ENCODE results near the gene ERFL. TPM values are rescaled to one million over a fixed set of nuclear protein-coding genes. Genes with fewer than 3 reads are reported as not detected.

Gene ERFL
- total RNA-seq, 1 experiment from 2014 or later: 0.79 TPM

DNA sequence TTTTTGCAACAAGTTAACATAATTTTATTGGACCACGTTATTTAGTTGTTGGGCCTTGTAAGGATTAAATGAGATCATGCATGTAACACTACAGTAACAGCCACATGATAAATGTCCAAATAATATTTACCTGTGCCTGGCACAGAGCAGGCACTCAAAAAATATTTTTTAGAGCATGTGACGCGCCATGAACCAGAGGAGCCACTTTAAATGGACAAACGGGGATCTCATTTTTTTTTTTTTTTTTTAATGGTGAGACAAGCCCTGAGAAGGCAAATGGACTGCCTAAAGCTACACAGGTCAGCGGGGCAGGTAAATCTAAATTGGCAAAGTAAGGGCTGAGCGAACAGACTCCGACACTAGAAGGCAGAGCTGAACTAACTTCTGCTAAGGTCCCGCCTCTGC is 69.0 kb downstream of the ERFL start:
- TSS peak; percentile 94 for BruUV-seq (replicated peaks)
- intact Hi-C loops (cut with micrococcal nuclease): no loop called here
- CTCF ChIA-PET: interaction anchor here (0.7 to 2.1 kb wide), 6 partner anchors 11 to 106 kb away, joined by 3 to 11 read pairs (median 4); no protein-coding TSS in a partner anchor
- Histone ChIP-seq H3K9ac (ENCODE audit: low read length) (peak overlapping the region; percentile 96), H3K4me1 (ENCODE audit: control insufficient read depth in 1 of 2, insufficient read depth in 2 of 2, low read length in 2 of 2) (peaks cover 26 to 41% of the 10 kb centered on the region in 2 experiments), H3K27ac (ENCODE audit: low read depth, low read length) (peak overlapping the region; percentile 99), H3K27me3 (ENCODE audit: insufficient read depth, low read length) (peaks cover 5% of the 10 kb centered on the region; the same call in 1 of the 2 replicates), H3K79me2 (ENCODE audit: insufficient read depth, low read length) (peaks cover 42% of the 10 kb centered on the region), H3K9me2 (ENCODE audit: insufficient read depth) (no peaks in the 10 kb centered on the region), H3K36me3 (ENCODE audit: control insufficient read depth in 1 of 2, insufficient read depth in 2 of 2, low read length in 2 of 2) (peaks cover 34 to 39% of the 10 kb centered on the region in 2 experiments), H3K4me2 (ENCODE audit: low read length) (peak overlapping the region; percentile 88), H2AFZ (ENCODE audit: low read depth, low read length, poor library complexity, severe bottlenecking) (peak overlapping the region; percentile 72), H4K20me1 (ENCODE audit: insufficient read depth) (peaks cover 18% of the 10 kb centered on the region; the same call in 1 of the 2 replicates), H3K9me3 (ENCODE audit: control insufficient read depth in 1 of 2, insufficient read depth in 1 of 2, low read depth in 1 of 2, low read length in 2 of 2) (no peaks in the 10 kb centered on the region), H3K4me3 (replicated peaks in 1 of 2; ENCODE audit: low read depth in 1 of 2, low read length in 2 of 2) (peak overlapping the region; percentile 73 to 100)
- POLR2A ChIA-PET: interaction anchor here (1.0 to 3.2 kb wide), 11 partner anchors 9 to 217 kb away, joined by 3 to 36 read pairs (median 6); partner anchors contain the start of genes RABAC1 and ZNF574
- ATAC-seq (peak; percentile 1; the same call in 1 of the 2 replicates), DNase-seq (ENCODE audit: low read depth, low spot score) (no peak)
- RAD21 ChIA-PET (ENCODE audit: low non-redundant PET in 1 of 2, low total read pairs in 2 of 2, uncharacterized antibody in 2 of 2, unreplicated experiment in 2 of 2): interaction anchor here in 1 of 2 experiments (1.5 kb wide), 1 partner anchor 100 kb away, joined by 3 read pairs; the partner anchor contains the start of gene RABAC1
- TF ChIP-seq, protein P1, sequence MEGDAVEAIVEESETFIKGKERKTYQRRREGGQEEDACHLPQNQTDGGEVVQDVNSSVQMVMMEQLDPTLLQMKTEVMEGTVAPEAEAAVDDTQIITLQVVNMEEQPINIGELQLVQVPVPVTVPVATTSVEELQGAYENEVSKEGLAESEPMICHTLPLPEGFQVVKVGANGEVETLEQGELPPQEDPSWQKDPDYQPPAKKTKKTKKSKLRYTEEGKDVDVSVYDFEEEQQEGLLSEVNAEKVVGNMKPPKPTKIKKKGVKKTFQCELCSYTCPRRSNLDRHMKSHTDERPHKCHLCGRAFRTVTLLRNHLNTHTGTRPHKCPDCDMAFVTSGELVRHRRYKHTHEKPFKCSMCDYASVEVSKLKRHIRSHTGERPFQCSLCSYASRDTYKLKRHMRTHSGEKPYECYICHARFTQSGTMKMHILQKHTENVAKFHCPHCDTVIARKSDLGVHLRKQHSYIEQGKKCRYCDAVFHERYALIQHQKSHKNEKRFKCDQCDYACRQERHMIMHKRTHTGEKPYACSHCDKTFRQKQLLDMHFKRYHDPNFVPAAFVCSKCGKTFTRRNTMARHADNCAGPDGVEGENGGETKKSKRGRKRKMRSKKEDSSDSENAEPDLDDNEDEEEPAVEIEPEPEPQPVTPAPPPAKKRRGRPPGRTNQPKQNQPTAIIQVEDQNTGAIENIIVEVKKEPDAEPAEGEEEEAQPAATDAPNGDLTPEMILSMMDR (IDR thresholded peaks at IDR 0.05 in 2 of 3, conservative IDR thresholded peaks at IDR 0.05 in 1 of 3; ENCODE audit: borderline replicate concordance in 1 of 3, insufficient read depth in 1 of 3, low read depth in 2 of 3, low read length in 2 of 3): no peak
- TF ChIP-seq SP1 (IDR thresholded peaks at IDR 0.05; ENCODE audit: low read depth) (no peak), CEBPB (IDR thresholded peaks at IDR 0.05; ENCODE audit: low read depth) (no peak), FOSL1 (IDR thresholded peaks at IDR 0.05; ENCODE audit: low read depth) (no peak), SIN3A (IDR thresholded peaks at IDR 0.05; ENCODE audit: low read depth) (0 out of 2 replicates have a peak, but pooled peaks have one; percentile 21), POLR2AphosphoS5 (IDR thresholded peaks at IDR 0.05; ENCODE audit: low read depth, low read length) (peak; percentile 88), POLR2A (IDR thresholded peaks at IDR 0.05; ENCODE audit: borderline replicate concordance, extremely low read depth, insufficient read depth, insufficient read length) (peak; percentile 43), ZBTB33 (IDR thresholded peaks at IDR 0.05; ENCODE audit: extremely low read depth, insufficient replicate concordance, low read length) (no peak), REST (IDR thresholded peaks at IDR 0.05; ENCODE audit: low read depth) (no peak), ZNF274 (IDR thresholded peaks at IDR 0.05; ENCODE audit: low read depth, low read length) (no peak), JUND (IDR thresholded peaks at IDR 0.05) (no peak)
- TF ChIP-seq, protein P2, sequence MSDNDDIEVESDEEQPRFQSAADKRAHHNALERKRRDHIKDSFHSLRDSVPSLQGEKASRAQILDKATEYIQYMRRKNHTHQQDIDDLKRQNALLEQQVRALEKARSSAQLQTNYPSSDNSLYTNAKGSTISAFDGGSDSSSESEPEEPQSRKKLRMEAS (IDR thresholded peaks at IDR 0.05): no peak
- TF ChIP-seq, protein P3, sequence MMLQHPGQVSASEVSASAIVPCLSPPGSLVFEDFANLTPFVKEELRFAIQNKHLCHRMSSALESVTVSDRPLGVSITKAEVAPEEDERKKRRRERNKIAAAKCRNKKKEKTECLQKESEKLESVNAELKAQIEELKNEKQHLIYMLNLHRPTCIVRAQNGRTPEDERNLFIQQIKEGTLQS (IDR thresholded peaks at IDR 0.05): no peak

Measured in HCT116 (cell line).